Bronchial epithelial cell (primary cell): Measurements from ENCODE around the gene NRBP1. TPM values are rescaled to one million over a fixed set of nuclear protein-coding genes. Genes with fewer than 3 reads are reported as not detected.

Experiments
- DNase-seq: peaks from one replicate; pipeline ENCODE4 v3.0.0-alpha.2; 2010; ENCODE audit warnings: low read depth
- FAIRE-seq: peaks from 2 replicates; lab custom pipeline; 2011; peaks lifted over from hg19 to GRCh38; lab: Jason Lieb, UNC
- H3K27me3 ChIP-seq: 2 replicates; pipeline ENCODE4 v1.5.1; 2011; ENCODE audit warnings: low read length; ENCODE audit not compliant: control insufficient read depth, insufficient read depth
- H3K36me3 ChIP-seq: 2 replicates; pipeline ENCODE4 v1.5.1; 2011; ENCODE audit warnings: low read length; ENCODE audit not compliant: control insufficient read depth, insufficient read depth
- H3K4me3 ChIP-seq: 2 replicates; pipeline ENCODE4 v1.5.1; 2011; ENCODE audit warnings: mild to moderate bottlenecking, low read depth, low read length, control low read depth
- CTCF ChIP-seq: IDR thresholded peaks from 2 replicates; pipeline ENCODE4 v1.5.1; 2011; ENCODE audit warnings: mild to moderate bottlenecking, moderate library complexity, low read length, control low read depth, inconsistent platforms; ENCODE audit not compliant: insufficient read depth, severe bottlenecking
- total RNA-seq: library from RNA; depleted of rRNA; stranded (reverse); fragments of >200 nt; gene quantifications from 2 replicates; pipeline ENCODE4 v1.2.1, GENCODE V29; 2014

Gene NRBP1
- total RNA-seq, result 93.7 and 125 TPM in 2 replicates

GRCh38 chr2:27428213-27428977, at the start of gene NRBP1:
Gene NRBP1 (plus strand): TSS chr2:27428631. CDS start chr2:27433274, 4,643 bp downstream.
- DNase-seq, result peak; percentile 66
- FAIRE-seq, result no peak
- Histone ChIP-seq H3K27me3 (no peaks in the 10 kb centered on the region), H3K36me3 (peaks cover 5% of the 10 kb centered on the region), H3K4me3 (peak within 1 kb of the TSS; percentile 97)
- no peak for TF ChIP-seq CTCF

GRCh38 chr2:27378809-27379290, 49.6 kb upstream of the NRBP1 start:
- peaks cover 30% of the 10 kb centered on the region for H3K36me3 ChIP-seq
- no peak overlapping the region for H3K4me3 ChIP-seq

DNA sequence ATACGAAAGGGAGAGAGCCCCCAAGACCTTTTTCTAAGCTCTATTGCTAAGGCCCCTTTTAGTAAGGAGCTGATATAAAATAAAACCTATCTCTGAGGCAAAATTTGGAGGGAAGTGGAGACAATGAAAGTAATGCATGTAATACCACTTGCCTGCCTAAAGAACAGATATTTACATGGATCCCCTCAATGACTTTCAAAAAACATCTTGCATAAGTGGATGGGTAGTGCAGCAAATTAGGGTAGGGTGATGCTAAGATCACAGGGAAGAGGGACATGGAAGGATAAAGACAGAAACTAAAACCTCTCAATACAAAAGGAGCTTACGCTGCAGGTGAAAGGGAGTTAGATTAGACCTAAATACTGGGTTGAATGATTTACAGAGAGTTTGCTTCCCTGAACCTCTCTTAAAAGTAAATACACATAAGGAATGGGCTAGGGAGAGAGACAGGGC, 49.0 kb upstream of the NRBP1 start:
- H3K27me3 ChIP-seq, result no peaks in the 10 kb centered on the region
- peak overlapping the region; percentile 84 for H3K4me3 ChIP-seq
- no peak for FAIRE-seq
- no peak for DNase-seq
- no peak for TF ChIP-seq CTCF
- peaks cover 29% of the 10 kb centered on the region for H3K36me3 ChIP-seq

More at GRCh38 chr2:27378809-27379290, 49.6 kb upstream of the NRBP1 start:
- FAIRE-seq (no peak), DNase-seq (no peak)
- no peaks in the 10 kb centered on the region for H3K27me3 ChIP-seq
- TF ChIP-seq CTCF, result no peak

- H3K36me3 ChIP-seq, result peaks cover 31% of the 10 kb centered on the region
- FAIRE-seq (no peak), DNase-seq (peak; percentile 57)
- H3K27me3 ChIP-seq, result no peaks in the 10 kb centered on the region
- H3K4me3 ChIP-seq, result peak overlapping the region; percentile 84
- TF ChIP-seq CTCF, result no peak
Measured at GRCh38 chr2:27379836-27380625, 48.4 kb upstream of the NRBP1 start.

- H3K4me3 ChIP-seq, result peak within 1 kb of the TSS; percentile 84
- peak; percentile 68 for FAIRE-seq
- peak; percentile 92 for DNase-seq
- H3K27me3 ChIP-seq, result no peaks in the 10 kb centered on the region
- no peak for TF ChIP-seq CTCF
- peaks cover 28% of the 10 kb centered on the region for H3K36me3 ChIP-seq
Measured at GRCh38 chr2:27380626-27381545, 47.5 kb upstream of the NRBP1 start, which contains the start of gene ZNF513. Gene ZNF513 (minus strand): TSS chr2:27380734. CDS start chr2:27380526, 208 bp downstream.
